SHP77 (cell line): ENCODE results near the gene SLC9B1.
"Not testable (repeated sequence)": the region's sequence is repeated elsewhere in the genome, so short reads cannot be mapped to it uniquely, and the experiment has no call there.

Experiments
- DNase-seq, 2 experiments: peaks; one replicate each; lab custom pipeline; 2025; lab: John Stamatoyannopoulos, UW

The SLC9B1 gene

GRCh38 chr4:102878349-102878748 lies 141.2 kb downstream of the SLC9B1 start:
- not testable (repeated sequence) for DNase-seq

GRCh38 chr4:102877477-102878106 lies 141.9 kb downstream of the SLC9B1 start:
- DNase-seq: not testable (repeated sequence)

- no peak for DNase-seq
Measured at GRCh38 chr4:102871772-102872171, 147.7 kb downstream of the SLC9B1 start.

DNA sequence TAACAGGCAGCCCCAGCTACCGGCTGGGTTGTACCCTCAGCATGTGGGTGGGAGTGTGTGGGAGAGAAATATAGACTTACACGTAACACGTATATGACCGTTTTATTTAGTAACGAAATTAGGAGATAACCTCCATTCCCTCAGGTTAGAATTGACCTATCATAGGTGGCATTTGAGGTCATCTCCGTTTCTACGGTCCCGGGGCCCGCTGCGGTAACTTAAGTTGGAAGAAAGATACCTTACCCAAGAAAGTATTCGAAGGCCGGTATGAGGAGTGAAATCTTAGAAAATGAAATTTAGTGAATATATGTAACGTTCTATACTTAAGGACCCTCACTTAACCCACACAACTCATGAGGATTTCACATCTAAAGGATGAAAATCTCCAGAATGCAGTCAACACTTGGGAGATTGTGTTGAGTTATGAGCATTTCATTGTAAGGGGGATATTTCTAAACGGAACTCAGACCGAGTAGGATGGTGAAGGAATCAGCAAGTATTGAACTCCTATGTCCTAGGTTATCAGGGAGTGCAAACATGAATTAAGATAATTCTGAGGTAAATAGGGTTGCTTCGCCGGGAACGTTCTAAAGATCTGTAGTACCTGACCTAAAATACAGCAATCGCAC lies 149.8 kb downstream of the SLC9B1 start:
- no peak for DNase-seq

GRCh38 chr4:102868781-102869568 lies 150.5 kb downstream of the SLC9B1 start, which contains the start of gene CISD2:
Gene CISD2 (plus strand): TSS chr4:102868992. CDS start chr4:102869085, 93 bp downstream.
- peak; percentile 68 to 78 for DNase-seq

GRCh38 chr4:102868153-102868780 lies 151.2 kb downstream of the SLC9B1 start:
- DNase-seq: no peak

- no peak for DNase-seq
Measured at GRCh38 chr4:102867278-102868152, 152.0 kb downstream of the SLC9B1 start.

DNA sequence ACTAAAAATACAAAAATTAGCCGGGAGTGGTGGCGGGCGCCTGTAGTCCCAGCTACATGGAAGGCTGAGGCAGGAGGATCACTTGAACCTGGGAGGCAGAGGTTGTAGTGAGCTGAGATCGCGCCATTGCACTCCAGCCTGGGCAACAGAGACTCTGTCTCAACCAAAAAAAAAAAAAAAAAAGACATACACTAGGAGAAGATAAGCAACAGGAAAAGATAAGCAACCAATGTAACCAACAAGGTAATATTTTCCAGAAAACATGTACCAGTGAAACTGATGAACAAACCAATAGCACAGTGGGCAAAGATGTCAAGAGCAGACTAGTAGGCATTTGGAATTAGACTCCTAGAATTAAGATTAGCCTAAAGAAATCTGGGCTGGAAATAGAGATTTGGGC lies 154.2 kb downstream of the SLC9B1 start:
- not testable (repeated sequence) for DNase-seq

- DNase-seq: no peak
Measured at GRCh38 chr4:102862747-102863146, 156.8 kb downstream of the SLC9B1 start.

DNA sequence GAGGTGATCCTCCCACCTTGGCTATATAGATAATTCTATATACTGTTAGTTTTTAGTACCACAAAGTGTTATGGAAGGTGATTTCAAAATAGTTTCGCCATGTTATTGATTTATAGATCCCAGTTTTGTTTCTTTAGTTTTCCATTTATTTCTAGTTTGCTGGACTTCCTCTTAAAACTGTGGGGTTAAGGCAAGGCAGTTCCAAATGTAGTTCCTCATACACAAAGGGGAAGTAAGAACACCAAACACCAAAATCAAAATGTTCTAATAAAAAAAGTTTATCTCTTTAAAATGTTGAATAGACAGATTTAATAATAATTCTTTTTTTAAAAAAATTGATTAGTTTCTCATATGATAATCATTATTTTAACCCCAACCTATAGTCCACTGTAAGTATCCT lies 157.5 kb downstream of the SLC9B1 start:
- DNase-seq: no peak

DNA sequence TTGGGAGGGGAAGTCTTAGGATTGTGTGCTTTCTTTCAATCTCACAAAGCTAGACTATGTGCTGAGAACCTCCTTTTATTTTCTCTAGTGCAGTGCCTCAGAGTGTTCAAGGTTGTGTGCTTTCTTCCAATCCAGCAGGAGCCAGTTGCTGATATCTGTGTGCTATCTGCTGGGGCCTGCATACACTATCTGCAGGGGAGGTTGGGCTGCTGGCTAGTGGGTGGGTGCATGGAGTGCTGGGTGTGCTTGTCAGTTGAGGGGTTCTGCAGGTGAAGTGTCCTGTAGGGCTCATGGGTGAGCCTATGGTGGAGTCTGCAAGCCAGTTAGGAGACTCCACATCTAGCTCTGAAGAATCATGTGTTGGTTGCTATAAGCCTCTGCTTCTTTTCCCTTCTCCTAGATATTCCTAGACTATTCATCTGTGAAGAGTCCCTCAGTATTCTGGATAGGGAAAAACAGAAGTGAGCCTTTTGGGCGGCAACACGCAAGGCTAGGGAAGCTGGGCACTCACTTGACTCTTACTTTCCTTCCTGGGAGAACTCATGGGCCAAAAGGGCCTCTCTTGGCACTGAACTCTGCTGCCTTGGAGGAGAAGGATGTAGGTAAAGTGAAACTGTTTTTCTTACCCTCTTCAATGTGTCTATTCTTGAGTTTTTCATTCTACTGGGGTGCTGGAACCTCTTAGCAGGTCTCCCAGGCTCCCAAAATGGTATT lies 158.7 kb downstream of the SLC9B1 start:
- no peak for DNase-seq

DNA sequence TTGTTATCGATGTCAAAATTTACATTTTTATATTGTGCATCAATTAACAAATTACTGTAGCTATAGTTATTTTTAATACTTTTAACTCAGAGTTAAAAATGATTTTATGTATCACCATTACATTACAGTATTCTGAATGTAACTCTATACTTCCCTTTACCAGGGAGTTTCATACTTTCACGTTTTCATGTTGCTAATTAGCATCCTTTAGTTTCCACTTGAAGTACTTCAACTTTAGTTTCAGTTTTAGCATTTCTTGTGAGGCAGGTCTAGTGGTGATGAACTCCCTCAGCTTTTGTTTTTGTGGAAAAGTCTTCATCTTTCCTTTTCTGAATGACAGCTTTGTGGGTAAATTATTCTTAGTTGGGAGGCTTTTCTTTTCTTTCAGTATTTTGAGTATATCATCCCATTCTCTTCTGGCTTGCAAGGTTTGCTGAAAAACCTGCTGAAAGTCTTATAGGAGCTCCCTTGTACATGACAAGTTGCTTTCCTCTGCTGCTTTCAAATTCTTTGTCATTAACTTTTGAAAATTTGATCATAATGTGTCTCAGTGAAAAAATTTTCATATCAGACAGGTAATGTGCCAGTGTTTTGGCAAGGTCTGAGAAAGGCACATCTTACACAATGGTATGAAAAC lies 160.6 kb downstream of the SLC9B1 start:
- no peak for DNase-seq
